Memory B cell (primary cell): ENCODE measurements around the gene TBC1D12.

Experiments used
- ATAC-seq: fragments of 150-1000 bp; cut with Tn5 transposase; 2 replicates; pipeline ENCODE4 v1.10.0; 2021; ENCODE audit warnings: low read depth, mild to moderate bottlenecking, moderate library complexity
- DNase-seq, 2 donors: peaks; one replicate each; pipeline ENCODE4 v3.0.0; 2022; ENCODE audit warnings: low spot score in 2 of 2
- H3K27ac Mint-ChIP-seq: one replicate; pipeline ENCODE4 v1.8.0; 2022; ENCODE audit warnings: mild to moderate bottlenecking, moderate library complexity, mixed read lengths
- H3K27me3 Mint-ChIP-seq: one replicate; pipeline ENCODE4 v1.8.0; 2022; ENCODE audit warnings: mixed read lengths
- H3K36me3 Mint-ChIP-seq: one replicate; pipeline ENCODE4 v1.8.0; 2022; ENCODE audit warnings: mild to moderate bottlenecking, mixed read lengths
- H3K4me1 Mint-ChIP-seq: one replicate; pipeline ENCODE4 v1.8.0; 2022; ENCODE audit warnings: mixed read lengths
- H3K4me3 Mint-ChIP-seq: one replicate; pipeline ENCODE4 v1.8.0; 2022; ENCODE audit warnings: mild to moderate bottlenecking, moderate library complexity, mixed read lengths
- H3K9me3 Mint-ChIP-seq: one replicate; pipeline ENCODE4 v1.8.0; 2022; ENCODE audit warnings: mixed read lengths

Gene TBC1D12

DNA sequence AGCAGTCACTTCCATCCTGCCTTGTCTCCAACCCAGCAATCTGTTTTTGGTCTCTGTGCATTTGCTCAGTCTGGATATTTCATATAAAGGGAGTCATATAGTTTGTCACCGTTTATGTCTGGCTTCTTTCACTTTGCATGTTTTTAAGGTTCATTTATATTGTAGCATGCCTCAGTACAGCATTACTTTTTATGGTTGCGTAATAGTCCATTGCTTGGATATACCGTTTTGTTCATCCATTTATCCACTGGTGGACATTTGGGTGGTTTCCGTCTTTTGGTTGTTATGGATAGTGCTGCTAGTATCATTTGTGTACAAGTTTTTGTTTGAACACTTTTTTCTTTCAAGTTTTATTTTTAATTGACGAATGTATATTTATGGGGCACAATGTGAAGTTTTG lies 18.2 kb downstream of the TBC1D12 start:
- H3K27me3 Mint-ChIP-seq, result no peaks in the 10 kb centered on the region
- no peak for ATAC-seq
- H3K27ac Mint-ChIP-seq, result peak overlapping the region; percentile 66
- no peak overlapping the region for H3K4me3 Mint-ChIP-seq
- peaks cover 29% of the 10 kb centered on the region for H3K4me1 Mint-ChIP-seq
- peaks cover 5% of the 10 kb centered on the region for H3K36me3 Mint-ChIP-seq
- peaks cover 2% of the 10 kb centered on the region for H3K9me3 Mint-ChIP-seq
- no peak for DNase-seq

DNA sequence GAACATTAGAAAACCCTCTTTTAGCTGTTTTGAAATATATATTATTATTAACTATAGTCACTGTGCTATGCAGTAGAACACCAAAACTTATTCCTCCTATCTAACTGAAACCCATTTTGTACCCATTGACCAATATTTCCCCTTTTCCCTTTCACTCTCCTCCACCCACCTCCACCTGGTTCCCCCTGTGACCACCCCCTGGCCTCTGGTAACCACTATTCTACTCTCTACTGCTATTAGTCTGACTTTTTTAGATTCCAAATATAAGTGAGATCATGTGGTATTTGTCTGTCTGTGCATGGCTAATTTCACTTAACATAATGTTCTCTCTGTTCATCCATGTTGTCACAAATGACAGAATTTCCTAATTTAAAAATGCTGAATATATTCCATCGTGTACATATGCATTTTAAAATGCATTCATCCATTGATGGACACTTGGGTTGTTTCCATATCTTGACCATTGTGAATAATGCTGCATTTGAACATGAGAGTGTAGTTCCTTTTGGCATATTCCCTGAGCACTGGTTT lies 18.7 kb downstream of the TBC1D12 start:
- no peak for DNase-seq
- H3K36me3 Mint-ChIP-seq, result peaks cover 5% of the 10 kb centered on the region
- peak overlapping the region; percentile 6 for H3K27ac Mint-ChIP-seq
- no peak for ATAC-seq
- H3K27me3 Mint-ChIP-seq, result no peaks in the 10 kb centered on the region
- peaks cover 25% of the 10 kb centered on the region for H3K4me1 Mint-ChIP-seq
- no peak overlapping the region for H3K4me3 Mint-ChIP-seq
- peaks cover 2% of the 10 kb centered on the region for H3K9me3 Mint-ChIP-seq

GRCh38 chr10:94423627-94424026 lies 21.3 kb downstream of the TBC1D12 start:
- DNase-seq, result no peak
- H3K27me3 Mint-ChIP-seq, result no peaks in the 10 kb centered on the region
- H3K4me1 Mint-ChIP-seq, result peaks cover 24% of the 10 kb centered on the region
- no peak for ATAC-seq
- H3K36me3 Mint-ChIP-seq, result peaks cover 7% of the 10 kb centered on the region
- H3K9me3 Mint-ChIP-seq, result peaks cover 2% of the 10 kb centered on the region
- no peak overlapping the region for H3K27ac Mint-ChIP-seq
- no peak overlapping the region for H3K4me3 Mint-ChIP-seq

DNA sequence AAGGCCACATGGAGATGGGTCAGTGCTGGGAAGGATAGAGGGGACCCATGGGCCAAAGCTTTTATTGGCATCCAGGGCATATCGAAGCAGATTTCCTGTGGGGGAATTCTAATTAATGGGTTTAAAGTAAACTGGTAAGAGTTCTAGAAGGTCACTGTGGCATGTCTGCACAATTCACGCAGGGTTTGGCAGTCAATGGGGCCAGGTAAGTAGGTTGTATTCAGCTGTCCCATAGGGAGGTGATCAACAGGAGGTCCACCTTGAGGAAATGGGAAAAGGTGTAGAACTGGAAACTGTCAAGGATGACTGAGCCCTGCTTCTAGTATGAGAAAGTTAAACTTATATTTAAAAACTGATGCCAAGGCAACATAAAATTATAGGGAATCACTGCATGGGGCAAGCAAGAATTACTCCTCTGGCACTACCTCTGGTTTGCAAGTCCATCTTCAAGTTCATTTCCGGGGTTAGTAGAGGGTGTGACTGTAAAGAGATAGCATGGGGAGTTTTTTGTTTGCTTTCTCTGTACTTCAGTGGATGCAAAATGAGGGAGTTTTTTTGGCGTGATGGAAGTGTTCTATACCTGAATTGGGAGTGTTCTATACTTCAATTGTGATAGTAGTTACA lies 22.5 kb downstream of the TBC1D12 start:
- H3K4me1 Mint-ChIP-seq, result peaks cover 23% of the 10 kb centered on the region

GRCh38 chr10:94425942-94426341 lies 23.6 kb downstream of the TBC1D12 start:
- no peak for ATAC-seq
- Mint-ChIP-seq H3K9me3 (peaks cover 2% of the 10 kb centered on the region), H3K27me3 (no peaks in the 10 kb centered on the region), H3K4me1 (peaks cover 18% of the 10 kb centered on the region), H3K4me3 (no peak overlapping the region), H3K27ac (no peak overlapping the region), H3K36me3 (peaks cover 11% of the 10 kb centered on the region)
- DNase-seq, result no peak

More for the DNA sequence above, 22.5 kb downstream of the TBC1D12 start:
- peaks cover 2% of the 10 kb centered on the region for H3K9me3 Mint-ChIP-seq
- ATAC-seq (no peak), DNase-seq (no peak)
- peaks cover 7% of the 10 kb centered on the region for H3K36me3 Mint-ChIP-seq
- H3K27me3 Mint-ChIP-seq, result no peaks in the 10 kb centered on the region
- H3K4me3 Mint-ChIP-seq, result no peak overlapping the region
- no peak overlapping the region for H3K27ac Mint-ChIP-seq

DNA sequence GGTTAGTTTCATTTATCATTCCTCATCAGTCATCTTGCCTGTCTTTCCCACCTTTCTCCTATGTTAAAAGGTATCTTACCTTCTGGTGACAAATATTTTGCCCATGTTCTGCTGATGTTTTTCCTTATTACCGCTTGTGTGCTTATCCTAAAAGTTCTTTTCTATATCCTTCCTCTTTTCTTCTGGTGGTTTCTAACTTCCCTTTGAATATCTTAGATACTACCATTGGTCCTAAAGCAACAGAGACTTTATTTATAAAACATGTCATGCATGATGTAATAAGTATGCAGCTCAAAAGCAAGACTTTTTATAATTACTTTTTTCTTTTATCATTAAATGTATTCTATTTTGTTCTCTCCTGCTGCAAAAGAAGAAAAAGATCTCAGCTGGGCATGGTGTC lies 24.8 kb downstream of the TBC1D12 start:
- Mint-ChIP-seq H3K9me3 (peaks cover 2% of the 10 kb centered on the region), H3K36me3 (peaks cover 11% of the 10 kb centered on the region), H3K27ac (no peak overlapping the region), H3K4me3 (no peak overlapping the region), H3K4me1 (peaks cover 20% of the 10 kb centered on the region), H3K27me3 (no peaks in the 10 kb centered on the region)
- no peak for ATAC-seq
- DNase-seq, result no peak

GRCh38 chr10:94428766-94429707 lies 26.7 kb downstream of the TBC1D12 start:
- ATAC-seq (no peak), DNase-seq (no peak)
- Mint-ChIP-seq H3K36me3 (peaks cover 11% of the 10 kb centered on the region), H3K9me3 (peaks cover 2% of the 10 kb centered on the region), H3K27me3 (no peaks in the 10 kb centered on the region), H3K4me3 (no peak overlapping the region), H3K4me1 (peaks cover 20% of the 10 kb centered on the region), H3K27ac (no peak overlapping the region)

DNA sequence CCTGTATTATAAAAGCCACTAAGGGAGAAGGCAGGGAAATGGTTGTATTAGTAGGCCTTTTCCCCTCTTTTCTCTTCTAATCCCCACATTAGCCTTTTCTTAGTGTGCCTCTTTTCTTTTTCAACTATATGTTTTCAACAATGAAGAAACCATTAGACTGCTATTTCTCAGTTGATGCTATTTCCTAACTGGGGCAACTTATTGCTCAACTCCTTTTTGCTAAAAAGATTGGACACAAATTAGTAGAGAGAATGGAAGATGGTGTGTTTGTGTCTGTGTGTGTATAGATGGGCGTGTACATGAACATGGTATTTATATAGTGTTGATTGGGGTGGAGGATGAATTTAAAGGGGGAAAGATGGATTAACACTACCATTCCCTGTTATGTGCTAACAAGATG lies 28.4 kb downstream of the TBC1D12 start:
- Mint-ChIP-seq H3K4me3 (no peak overlapping the region), H3K27me3 (no peaks in the 10 kb centered on the region), H3K4me1 (peaks cover 16% of the 10 kb centered on the region), H3K9me3 (no peaks in the 10 kb centered on the region), H3K27ac (no peak overlapping the region), H3K36me3 (peaks cover 5% of the 10 kb centered on the region)
- DNase-seq (no peak), ATAC-seq (no peak)

DNA sequence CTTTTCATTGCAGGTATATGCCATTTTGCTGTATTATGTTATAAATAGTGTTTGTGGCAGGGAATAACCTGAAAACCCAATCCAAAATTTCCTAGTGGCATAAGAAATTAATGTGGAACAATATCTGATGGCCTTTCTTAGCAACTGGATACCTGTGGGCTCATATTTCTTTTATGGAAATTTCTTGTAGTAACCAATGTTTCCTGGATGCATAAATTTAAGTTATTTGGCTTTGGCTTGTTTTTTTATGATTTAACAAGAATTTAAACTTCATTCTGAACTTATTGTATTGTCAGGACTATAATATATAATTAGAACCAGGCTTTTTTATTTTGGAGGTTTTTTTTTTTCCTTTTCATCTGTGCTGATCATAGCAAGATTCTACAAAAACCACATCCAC lies 30.1 kb downstream of the TBC1D12 start:
- H3K27ac Mint-ChIP-seq, result no peak overlapping the region
- no peaks in the 10 kb centered on the region for H3K27me3 Mint-ChIP-seq
- H3K9me3 Mint-ChIP-seq, result peaks cover 4% of the 10 kb centered on the region
- H3K36me3 Mint-ChIP-seq, result peaks cover 4% of the 10 kb centered on the region
- no peak overlapping the region for H3K4me3 Mint-ChIP-seq
- ATAC-seq, result no peak
- no peak for DNase-seq
- H3K4me1 Mint-ChIP-seq, result peaks cover 13% of the 10 kb centered on the region

- Mint-ChIP-seq H3K36me3 (peaks cover 6% of the 10 kb centered on the region), H3K27me3 (no peaks in the 10 kb centered on the region), H3K4me3 (no peak overlapping the region), H3K9me3 (peaks cover 7% of the 10 kb centered on the region), H3K27ac (no peak overlapping the region), H3K4me1 (peaks cover 4% of the 10 kb centered on the region)
- ATAC-seq, result no peak
- DNase-seq, result no peak
Measured at GRCh38 chr10:94439275-94439861, 37.0 kb downstream of the TBC1D12 start.

DNA sequence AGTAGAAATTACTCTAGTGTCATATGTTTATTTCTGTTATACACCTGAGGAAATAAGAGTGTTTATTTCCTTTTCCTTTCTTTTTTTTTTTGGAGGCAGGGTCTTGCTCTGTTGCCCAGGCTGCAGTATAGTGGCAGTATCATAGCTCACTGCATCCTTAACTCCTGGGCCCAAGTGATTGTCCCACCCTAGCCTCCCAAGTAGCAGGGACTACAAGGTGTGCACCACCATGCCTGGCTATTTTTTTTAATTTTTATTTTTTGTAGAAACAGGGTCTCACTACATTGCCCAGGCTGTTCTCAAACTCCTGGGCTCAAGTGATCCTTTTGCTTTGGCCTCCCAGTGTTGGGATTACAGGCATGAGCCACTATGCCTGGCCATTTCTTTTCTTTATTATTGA lies 37.8 kb downstream of the TBC1D12 start:
- ATAC-seq (no peak), DNase-seq (no peak)
- H3K4me1 Mint-ChIP-seq, result peaks cover 4% of the 10 kb centered on the region
- peaks cover 6% of the 10 kb centered on the region for H3K36me3 Mint-ChIP-seq
- no peak overlapping the region for H3K27ac Mint-ChIP-seq
- peaks cover 7% of the 10 kb centered on the region for H3K9me3 Mint-ChIP-seq
- H3K4me3 Mint-ChIP-seq, result no peak overlapping the region
- no peaks in the 10 kb centered on the region for H3K27me3 Mint-ChIP-seq

DNA sequence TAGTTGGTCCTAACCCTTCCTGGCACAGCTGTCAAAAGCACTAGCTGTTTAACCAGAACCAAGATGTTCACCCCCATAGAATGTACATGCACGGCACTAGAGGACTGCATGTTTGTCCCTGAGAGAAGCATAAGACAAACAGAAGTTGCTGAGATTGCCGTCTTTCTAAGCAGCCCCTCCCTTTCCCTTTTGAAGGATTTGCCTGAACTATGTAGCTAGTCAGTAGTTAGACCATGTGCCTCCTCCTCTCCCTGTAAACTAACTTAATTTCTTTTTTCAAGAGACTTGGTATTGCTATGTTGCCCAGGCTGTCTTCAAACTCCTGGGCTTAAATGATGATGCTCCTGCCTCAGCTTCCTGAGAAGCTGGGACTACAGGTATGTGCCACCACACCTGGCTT lies 40.7 kb downstream of the TBC1D12 start:
- H3K27me3 Mint-ChIP-seq, result no peaks in the 10 kb centered on the region
- no peaks in the 10 kb centered on the region for H3K9me3 Mint-ChIP-seq
- H3K4me3 Mint-ChIP-seq, result no peak overlapping the region
- H3K4me1 Mint-ChIP-seq, result peaks cover 4% of the 10 kb centered on the region
- DNase-seq (no peak), ATAC-seq (no peak)
- H3K36me3 Mint-ChIP-seq, result peaks cover 8% of the 10 kb centered on the region
- no peak overlapping the region for H3K27ac Mint-ChIP-seq

- H3K27ac Mint-ChIP-seq, result no peak overlapping the region
Measured at GRCh38 chr10:94443549-94443948, 41.2 kb downstream of the TBC1D12 start.

GRCh38 chr10:94450782-94451181 lies 48.4 kb downstream of the TBC1D12 start:
- H3K36me3 Mint-ChIP-seq, result peaks cover 42% of the 10 kb centered on the region
- no peak overlapping the region for H3K27ac Mint-ChIP-seq
- H3K4me3 Mint-ChIP-seq, result no peak overlapping the region
- H3K4me1 Mint-ChIP-seq, result no peaks in the 10 kb centered on the region
- ATAC-seq (no peak), DNase-seq (no peak)
- no peaks in the 10 kb centered on the region for H3K27me3 Mint-ChIP-seq
- peaks cover 7% of the 10 kb centered on the region for H3K9me3 Mint-ChIP-seq

More at GRCh38 chr10:94443549-94443948, 41.2 kb downstream of the TBC1D12 start:
- Mint-ChIP-seq H3K9me3 (no peaks in the 10 kb centered on the region), H3K4me1 (peaks cover 4% of the 10 kb centered on the region), H3K36me3 (peaks cover 8% of the 10 kb centered on the region), H3K27me3 (no peaks in the 10 kb centered on the region), H3K4me3 (no peak overlapping the region)
- ATAC-seq (no peak), DNase-seq (no peak)
